ENCODE data around the gene SIX2.

The SIX2 gene

DNA sequence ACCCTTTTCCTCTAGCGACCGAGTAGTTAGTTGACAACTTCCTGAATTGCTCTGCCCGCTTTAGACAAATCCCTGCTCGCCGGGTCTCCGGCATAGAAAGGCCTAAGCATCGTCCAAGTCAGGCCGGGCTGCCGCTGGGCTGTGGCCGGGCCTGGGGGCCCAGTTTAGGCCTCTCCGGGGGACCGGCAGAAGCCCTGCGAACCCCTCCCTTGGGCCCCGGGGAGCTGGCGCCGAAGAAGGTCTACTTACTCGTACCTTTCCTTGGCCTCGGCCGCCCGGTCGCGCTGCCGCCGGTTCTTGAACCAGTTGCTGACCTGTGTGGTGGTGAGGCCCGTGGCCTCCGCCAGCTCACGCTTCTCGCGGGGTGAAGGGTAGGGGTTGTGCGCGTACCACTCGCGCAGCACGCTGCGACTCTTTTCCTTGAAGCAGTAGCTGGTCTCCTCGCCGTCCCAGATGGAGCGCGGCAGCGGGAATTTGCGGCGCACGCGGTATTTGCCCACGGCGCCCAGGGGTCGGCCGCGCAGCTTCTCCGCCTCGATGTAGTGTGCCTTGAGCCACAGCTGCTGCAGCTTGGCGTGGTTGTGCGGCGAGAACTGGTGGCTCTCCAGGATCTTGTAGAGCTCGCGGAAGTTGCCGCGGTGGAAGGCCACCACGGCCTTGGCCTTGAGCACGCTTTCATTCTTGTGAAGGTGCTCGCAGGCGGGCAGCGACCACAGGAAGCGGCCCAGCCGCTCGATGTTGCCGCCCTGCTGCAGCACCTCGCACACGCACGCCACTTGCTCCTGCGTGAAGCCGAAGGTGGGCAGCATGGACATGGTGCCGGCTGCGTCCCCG, 739 bp downstream of the SIX2 start:
- Histone ChIP-seq H2BK120ac (ENCODE audit: insufficient read depth, low read length, poor library complexity) (no peak overlapping the region), H4K91ac (ENCODE audit: low read depth, low read length) (no peak overlapping the region), H3K9me3 (ENCODE audit: insufficient read depth, low read depth, low read length) (peaks cover 7% of the 10 kb centered on the region)

DNA sequence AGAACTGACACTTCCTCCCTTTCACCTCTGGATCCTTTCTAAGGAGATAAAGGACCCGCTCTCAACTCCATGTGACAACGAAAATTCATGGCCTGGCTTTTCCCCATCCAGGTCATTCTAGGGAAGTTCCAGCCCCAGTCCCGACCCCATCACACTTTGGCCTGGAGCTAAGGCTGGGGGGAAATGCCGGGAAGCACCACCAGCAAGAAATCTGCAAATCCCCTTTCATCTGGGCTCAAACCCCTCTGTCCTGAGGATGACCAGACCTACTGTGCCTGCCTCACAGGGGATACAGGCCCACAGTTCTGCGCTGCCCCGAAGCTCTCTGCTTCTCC, 1.3 kb downstream of the SIX2 start:
- H3K9me3 ChIP-seq (ENCODE audit: insufficient read depth, low read depth, low read length), result peaks cover 7% of the 10 kb centered on the region
- H3K79me2 ChIP-seq (ENCODE audit: control insufficient read depth, insufficient read depth, low read length, poor library complexity), result no peaks in the 10 kb centered on the region
- H3K36me3 ChIP-seq (ENCODE audit: control insufficient read depth in 1 of 2, insufficient read depth in 2 of 2, low read length in 2 of 2), result no peaks in the 10 kb centered on the region
- H3K4me3 ChIP-seq (ENCODE audit: low read depth, low read length), result no peak overlapping the region
- no peak overlapping the region for H2AFZ ChIP-seq (ENCODE audit: insufficient read depth, low read length, poor library complexity)
- no peak overlapping the region for H3K4ac ChIP-seq (ENCODE audit: low read depth, low read length)
- peaks cover 17 to 23% of the 10 kb centered on the region in 2 experiments for H3K4me1 ChIP-seq (ENCODE audit: control insufficient read depth in 1 of 2, insufficient read depth in 2 of 2, low read length in 2 of 2)
- no peak overlapping the region for H2BK5ac ChIP-seq (ENCODE audit: low read depth, low read length, poor library complexity)
- H3K27ac ChIP-seq (ENCODE audit: low read depth, low read length), result no peak overlapping the region
- H3K27me3 ChIP-seq (ENCODE audit: insufficient read depth, low read length), result peaks cover 94% of the 10 kb centered on the region
- H2BK120ac ChIP-seq (ENCODE audit: insufficient read depth, low read length, poor library complexity), result no peak overlapping the region
- no peak overlapping the region for H3K9ac ChIP-seq (ENCODE audit: low read length)
- no peak overlapping the region for H4K91ac ChIP-seq (ENCODE audit: low read depth, low read length)
- no peak overlapping the region for H3K14ac ChIP-seq (ENCODE audit: low read length)
- no peaks in the 10 kb centered on the region for H3K79me1 ChIP-seq (ENCODE audit: low read length)
- no peak overlapping the region for H4K12ac ChIP-seq (ENCODE audit: low read depth, low read length)
- DNase-seq, result no peak
- no peak overlapping the region for H2BK12ac ChIP-seq (ENCODE audit: low read length)
- H2AK5ac ChIP-seq (ENCODE audit: low read length), result no peak overlapping the region
- H4K8ac ChIP-seq (ENCODE audit: low read depth, low read length), result no peak overlapping the region
- WGBS (ENCODE audit: extremely low coverage, insufficient coverage, insufficient read length), result no CpG with 5 or more reads among the region's 6 CpGs
- H3K18ac ChIP-seq (ENCODE audit: low read length), result no peak overlapping the region
- H3K4me2 ChIP-seq (ENCODE audit: low read length), result no peak overlapping the region
- no peak overlapping the region for H3K23ac ChIP-seq (ENCODE audit: low read length)

More for the DNA sequence above, 739 bp downstream of the SIX2 start:
- no peak overlapping the region for H3K4ac ChIP-seq (ENCODE audit: low read depth, low read length)
- no peak overlapping the region for H2AK5ac ChIP-seq (ENCODE audit: low read length)
- H3K23ac ChIP-seq (ENCODE audit: low read length), result peak overlapping the region; percentile 70
- H3K4me1 ChIP-seq (ENCODE audit: control insufficient read depth in 1 of 2, insufficient read depth in 2 of 2, low read length in 2 of 2), result peaks cover 20 to 27% of the 10 kb centered on the region in 2 experiments
- no peak overlapping the region for H2BK12ac ChIP-seq (ENCODE audit: low read length)
- H3K9ac ChIP-seq (ENCODE audit: low read length), result no peak overlapping the region
- no peak overlapping the region for H3K18ac ChIP-seq (ENCODE audit: low read length)
- no peaks in the 10 kb centered on the region for H3K79me1 ChIP-seq (ENCODE audit: low read length)
- H3K36me3 ChIP-seq (ENCODE audit: control insufficient read depth in 1 of 2, insufficient read depth in 2 of 2, low read length in 2 of 2), result no peaks in the 10 kb centered on the region
- no peak overlapping the region for H4K8ac ChIP-seq (ENCODE audit: low read depth, low read length)
- peak overlapping the region; percentile 67 for H3K4me2 ChIP-seq (ENCODE audit: low read length)
- peaks cover 94% of the 10 kb centered on the region for H3K27me3 ChIP-seq (ENCODE audit: insufficient read depth, low read length)
- H2BK5ac ChIP-seq (ENCODE audit: low read depth, low read length, poor library complexity), result no peak overlapping the region
- no peak for DNase-seq
- H2AFZ ChIP-seq (ENCODE audit: insufficient read depth, low read length, poor library complexity), result peak overlapping the region; percentile 1
- no peak overlapping the region for H3K14ac ChIP-seq (ENCODE audit: low read length)
- no peaks in the 10 kb centered on the region for H3K79me2 ChIP-seq (ENCODE audit: control insufficient read depth, insufficient read depth, low read length, poor library complexity)
- no peak overlapping the region for H3K27ac ChIP-seq (ENCODE audit: low read depth, low read length)
- no CpG with 5 or more reads among the region's 75 CpGs for WGBS (ENCODE audit: extremely low coverage, insufficient coverage, insufficient read length)
- peak overlapping the region; percentile 37 for H3K4me3 ChIP-seq (ENCODE audit: low read depth, low read length)
- no peak overlapping the region for H4K12ac ChIP-seq (ENCODE audit: low read depth, low read length)

DNA sequence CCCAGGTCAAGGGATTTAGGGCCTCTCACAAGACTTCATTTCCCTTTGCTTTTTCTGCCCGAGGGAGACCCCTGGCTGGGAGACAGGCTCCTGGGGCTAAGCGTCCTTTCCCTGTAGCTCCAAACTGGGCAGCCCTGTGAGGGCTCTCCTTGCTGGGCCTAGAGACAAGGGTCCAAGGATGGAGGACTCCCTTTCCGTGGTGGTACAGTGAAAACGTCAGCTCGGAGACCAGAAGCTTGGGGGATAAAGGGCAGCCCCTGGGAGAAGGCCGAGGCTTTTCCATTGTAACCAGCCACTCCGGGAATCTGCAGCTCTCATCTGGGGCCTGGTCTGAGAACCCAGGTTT, 2.3 kb downstream of the SIX2 start:
- DNase-seq, result no peak
- WGBS (ENCODE audit: extremely low coverage, insufficient coverage, insufficient read length), result no CpG with 5 or more reads among the region's 7 CpGs
- Histone ChIP-seq H3K79me1 (ENCODE audit: low read length) (no peaks in the 10 kb centered on the region), H3K4me1 (ENCODE audit: control insufficient read depth in 1 of 2, insufficient read depth in 2 of 2, low read length in 2 of 2) (peaks cover 17 to 23% of the 10 kb centered on the region in 2 experiments), H3K23ac (ENCODE audit: low read length) (no peak overlapping the region), H2AK5ac (ENCODE audit: low read length) (no peak overlapping the region), H3K27ac (ENCODE audit: low read depth, low read length) (no peak overlapping the region), H3K36me3 (ENCODE audit: control insufficient read depth in 1 of 2, insufficient read depth in 2 of 2, low read length in 2 of 2) (no peaks in the 10 kb centered on the region), H3K9ac (ENCODE audit: low read length) (no peak overlapping the region), H3K4me2 (ENCODE audit: low read length) (no peak overlapping the region), H4K8ac (ENCODE audit: low read depth, low read length) (no peak overlapping the region), H4K12ac (ENCODE audit: low read depth, low read length) (no peak overlapping the region), H3K4me3 (ENCODE audit: low read depth, low read length) (no peak overlapping the region), H3K14ac (ENCODE audit: low read length) (no peak overlapping the region), H3K27me3 (ENCODE audit: insufficient read depth, low read length) (peaks cover 92% of the 10 kb centered on the region), H2BK12ac (ENCODE audit: low read length) (no peak overlapping the region), H4K91ac (ENCODE audit: low read depth, low read length) (no peak overlapping the region), H2BK120ac (ENCODE audit: insufficient read depth, low read length, poor library complexity) (no peak overlapping the region), H2AFZ (ENCODE audit: insufficient read depth, low read length, poor library complexity) (no peak overlapping the region), H3K18ac (ENCODE audit: low read length) (no peak overlapping the region), H2BK5ac (ENCODE audit: low read depth, low read length, poor library complexity) (no peak overlapping the region), H3K79me2 (ENCODE audit: control insufficient read depth, insufficient read depth, low read length, poor library complexity) (no peaks in the 10 kb centered on the region), H3K9me3 (ENCODE audit: insufficient read depth, low read depth, low read length) (peaks cover 7% of the 10 kb centered on the region), H3K4ac (ENCODE audit: low read depth, low read length) (no peak overlapping the region)

DNA sequence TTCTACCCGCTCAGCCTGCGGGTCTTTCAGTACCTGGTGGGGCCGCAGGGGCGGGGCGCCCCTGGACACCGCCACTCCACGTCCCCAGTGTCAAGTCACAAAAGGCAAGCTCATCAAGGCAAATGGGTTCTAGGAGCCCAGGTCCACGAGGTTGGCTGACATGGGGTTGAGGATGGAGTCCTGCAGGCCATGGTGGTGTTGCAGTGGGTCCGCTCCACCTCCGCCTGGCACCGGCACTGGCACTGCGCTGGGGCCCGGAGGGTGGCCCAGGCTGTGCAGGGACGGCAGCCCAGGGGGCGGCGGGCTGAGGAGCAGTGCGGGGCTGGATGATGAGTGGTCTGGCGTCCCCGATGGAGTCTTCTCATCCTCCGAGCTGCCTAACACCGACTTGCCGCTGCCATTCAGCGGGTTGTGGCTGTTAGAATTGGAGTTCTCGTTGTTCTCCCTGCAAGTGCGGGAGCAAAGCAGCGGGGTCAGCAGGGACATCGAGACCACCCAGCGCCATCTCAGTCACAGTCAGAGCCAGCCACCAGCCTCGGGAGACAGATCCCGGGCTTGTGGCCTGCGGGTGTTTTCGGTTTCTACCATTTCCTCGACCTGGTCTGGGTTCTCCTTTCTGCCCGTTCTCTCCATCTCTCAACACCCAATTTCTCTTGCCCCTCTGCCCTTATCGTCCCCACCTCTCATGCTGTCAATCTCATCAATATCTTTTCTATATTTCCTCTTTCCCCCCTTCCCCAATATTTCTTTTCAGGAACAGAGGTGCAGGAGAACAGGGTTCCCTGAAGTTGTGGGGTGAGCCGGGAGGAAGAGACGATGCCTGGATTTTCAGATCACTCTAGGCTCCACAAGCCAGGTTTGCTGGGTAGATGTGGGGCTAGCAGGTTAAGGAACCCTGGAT, 3.0 kb downstream of the SIX2 start:
- Histone ChIP-seq H3K9me3 (ENCODE audit: insufficient read depth, low read depth, low read length) (peaks cover 7% of the 10 kb centered on the region), H3K4me2 (ENCODE audit: low read length) (no peak overlapping the region), H3K4me1 (ENCODE audit: control insufficient read depth in 1 of 2, insufficient read depth in 2 of 2, low read length in 2 of 2) (peaks cover 21 to 23% of the 10 kb centered on the region in 2 experiments), H3K79me1 (ENCODE audit: low read length) (no peaks in the 10 kb centered on the region), H3K36me3 (ENCODE audit: control insufficient read depth in 1 of 2, insufficient read depth in 2 of 2, low read length in 2 of 2) (no peaks in the 10 kb centered on the region), H2BK12ac (ENCODE audit: low read length) (no peak overlapping the region), H3K9ac (ENCODE audit: low read length) (no peak overlapping the region), H3K18ac (ENCODE audit: low read length) (no peak overlapping the region), H2BK5ac (ENCODE audit: low read depth, low read length, poor library complexity) (no peak overlapping the region), H4K12ac (ENCODE audit: low read depth, low read length) (no peak overlapping the region), H3K27ac (ENCODE audit: low read depth, low read length) (no peak overlapping the region), H3K79me2 (ENCODE audit: control insufficient read depth, insufficient read depth, low read length, poor library complexity) (no peaks in the 10 kb centered on the region), H2BK120ac (ENCODE audit: insufficient read depth, low read length, poor library complexity) (no peak overlapping the region), H3K4ac (ENCODE audit: low read depth, low read length) (no peak overlapping the region), H3K23ac (ENCODE audit: low read length) (no peak overlapping the region), H3K4me3 (ENCODE audit: low read depth, low read length) (no peak overlapping the region), H3K14ac (ENCODE audit: low read length) (no peak overlapping the region), H4K91ac (ENCODE audit: low read depth, low read length) (no peak overlapping the region), H2AFZ (ENCODE audit: insufficient read depth, low read length, poor library complexity) (no peak overlapping the region), H4K8ac (ENCODE audit: low read depth, low read length) (no peak overlapping the region), H2AK5ac (ENCODE audit: low read length) (no peak overlapping the region), H3K27me3 (ENCODE audit: insufficient read depth, low read length) (peaks cover 93% of the 10 kb centered on the region)
- no CpG with 5 or more reads among the region's 37 CpGs for WGBS (ENCODE audit: extremely low coverage, insufficient coverage, insufficient read length)
- no peak for DNase-seq

Data from trophoblast cell (in vitro differentiated cells and primary cell).